Astrocyte (in vitro differentiated cells and primary cell): ENCODE measurements around the gene NF2. TPM values are rescaled to one million over a fixed set of nuclear protein-coding genes. Genes with fewer than 3 reads are reported as not detected.

Source experiments
- DNase-seq: peaks from one replicate; pipeline ENCODE4 v3.0.0-alpha.2; 2010; ENCODE audit warnings: low read depth
- FAIRE-seq: peaks from 2 replicates; lab custom pipeline; 2011; peaks lifted over from hg19 to GRCh38; lab: Jason Lieb, UNC
- H2AFZ ChIP-seq: 2 replicates; pipeline ENCODE4 v1.6.0; 2012; ENCODE audit warnings: low read depth, low read length, inconsistent platforms
- H3K27ac ChIP-seq: 2 replicates; pipeline ENCODE4 v1.5.1; 2011; ENCODE audit warnings: low read depth, low read length, inconsistent platforms
- H3K27me3 ChIP-seq: 2 replicates; pipeline ENCODE4 v1.6.0; 2011; ENCODE audit warnings: low read length, inconsistent platforms; ENCODE audit not compliant: insufficient read depth
- H3K36me3 ChIP-seq: 2 replicates; pipeline ENCODE4 v1.5.1; 2011; ENCODE audit warnings: low read length, inconsistent platforms; ENCODE audit not compliant: insufficient read depth
- H3K4me1 ChIP-seq: 2 replicates; pipeline ENCODE4 v1.5.1; 2011; ENCODE audit warnings: low read length, inconsistent platforms; ENCODE audit not compliant: insufficient read depth
- H3K4me2 ChIP-seq: 2 replicates; pipeline ENCODE4 v1.6.0; 2012; ENCODE audit warnings: low read length, inconsistent platforms
- H3K4me3 ChIP-seq: 2 replicates; pipeline ENCODE4 v1.5.1; 2011; ENCODE audit warnings: low read depth, mild to moderate bottlenecking, low read length, inconsistent platforms; ENCODE audit not compliant: insufficient read depth
- H3K79me2 ChIP-seq: 2 replicates; pipeline ENCODE4 v1.6.0; 2012; ENCODE audit warnings: mild to moderate bottlenecking, low read length, inconsistent platforms; ENCODE audit not compliant: insufficient read depth
- H3K9ac ChIP-seq: 2 replicates; pipeline ENCODE4 v1.6.0; 2012; ENCODE audit warnings: mild to moderate bottlenecking, low read length, inconsistent platforms
- H3K9me3 ChIP-seq: 2 replicates; pipeline ENCODE4 v1.5.1; 2012; ENCODE audit warnings: low read depth, mild to moderate bottlenecking, low read length, inconsistent platforms; ENCODE audit not compliant: insufficient read depth
- H4K20me1 ChIP-seq: 2 replicates; pipeline ENCODE4 v1.6.0; 2012; ENCODE audit warnings: low read length, inconsistent platforms; ENCODE audit not compliant: insufficient read depth
- H3K27ac Mint-ChIP-seq: one replicate; pipeline ENCODE4 v1.8.0; 2021; ENCODE audit warnings: mild to moderate bottlenecking, mixed read lengths; ENCODE audit not compliant: unreplicated experiment
- H3K27me3 Mint-ChIP-seq: one replicate; pipeline ENCODE4 v1.8.0; 2021; ENCODE audit warnings: low read depth, mixed read lengths; ENCODE audit not compliant: unreplicated experiment
- H3K36me3 Mint-ChIP-seq: one replicate; pipeline ENCODE4 v1.8.0; 2021; ENCODE audit warnings: low read depth, mixed read lengths; ENCODE audit not compliant: unreplicated experiment
- H3K4me1 Mint-ChIP-seq: one replicate; pipeline ENCODE4 v1.8.0; 2021; ENCODE audit warnings: low read depth, mixed read lengths; ENCODE audit not compliant: unreplicated experiment
- H3K4me3 Mint-ChIP-seq: one replicate; pipeline ENCODE4 v1.8.0; 2021; ENCODE audit warnings: mild to moderate bottlenecking, moderate library complexity, mixed read lengths; ENCODE audit not compliant: unreplicated experiment
- H3K9me3 Mint-ChIP-seq: one replicate; pipeline ENCODE4 v1.8.0; 2021; ENCODE audit warnings: mild to moderate bottlenecking, mixed read lengths; ENCODE audit not compliant: unreplicated experiment
- EZH2 ChIP-seq: IDR thresholded peaks from 2 replicates; pipeline ENCODE4 v1.6.1; 2012; ENCODE audit warnings: mild to moderate bottlenecking, low read length, inconsistent platforms; ENCODE audit not compliant: insufficient read depth
- total RNA-seq: library from RNA; stranded (reverse); gene quantifications from 2 replicates; pipeline ENCODE4 v1.2.1, GENCODE V29; 2021
- TF ChIP-seq, protein P1 (sequence below): IDR thresholded peaks from 2 replicates; pipeline ENCODE4 v1.5.1; 2011; ENCODE audit warnings: low read depth, mild to moderate bottlenecking, inconsistent platforms, low read length, moderate library complexity; ENCODE audit not compliant: insufficient read depth

The NF2 gene
- total RNA-seq, 1 donor from 2014 or later, result 93.4 TPM

DNA sequence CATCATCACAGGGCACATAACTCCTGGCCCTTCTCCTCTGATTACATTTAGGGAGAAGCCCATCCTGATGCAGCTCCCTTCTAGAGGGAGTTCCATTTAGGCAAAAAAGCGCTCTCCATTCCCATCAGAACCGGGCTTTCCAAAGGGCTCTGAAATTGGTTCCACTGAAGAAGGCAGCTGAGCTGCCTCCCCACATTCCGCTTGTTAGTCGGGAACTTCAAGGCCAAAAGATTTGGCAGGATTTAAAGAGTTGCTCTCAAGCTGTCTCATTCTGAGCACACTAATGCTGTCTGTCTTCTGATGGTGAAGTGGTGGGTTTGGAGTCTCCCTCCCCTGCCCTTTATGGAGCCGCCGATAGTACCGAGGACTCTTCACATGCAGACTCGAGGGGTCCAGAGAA is 89.7 kb downstream of the NF2 start:
- no peaks in the 10 kb centered on the region for H3K9me3 ChIP-seq
- no peaks in the 10 kb centered on the region for H3K27me3 Mint-ChIP-seq
- no peaks in the 10 kb centered on the region for H3K27me3 ChIP-seq
- peaks cover 6% of the 10 kb centered on the region for H3K79me2 ChIP-seq
- peaks cover 24% of the 10 kb centered on the region for H3K36me3 Mint-ChIP-seq
- no peak overlapping the region for H3K4me3 Mint-ChIP-seq
- peaks cover 8% of the 10 kb centered on the region for H3K36me3 ChIP-seq
- H3K9ac ChIP-seq, result no peak overlapping the region
- peaks cover 19% of the 10 kb centered on the region for H3K4me1 Mint-ChIP-seq
- no peak for TF ChIP-seq EZH2
- TF ChIP-seq, protein P1, sequence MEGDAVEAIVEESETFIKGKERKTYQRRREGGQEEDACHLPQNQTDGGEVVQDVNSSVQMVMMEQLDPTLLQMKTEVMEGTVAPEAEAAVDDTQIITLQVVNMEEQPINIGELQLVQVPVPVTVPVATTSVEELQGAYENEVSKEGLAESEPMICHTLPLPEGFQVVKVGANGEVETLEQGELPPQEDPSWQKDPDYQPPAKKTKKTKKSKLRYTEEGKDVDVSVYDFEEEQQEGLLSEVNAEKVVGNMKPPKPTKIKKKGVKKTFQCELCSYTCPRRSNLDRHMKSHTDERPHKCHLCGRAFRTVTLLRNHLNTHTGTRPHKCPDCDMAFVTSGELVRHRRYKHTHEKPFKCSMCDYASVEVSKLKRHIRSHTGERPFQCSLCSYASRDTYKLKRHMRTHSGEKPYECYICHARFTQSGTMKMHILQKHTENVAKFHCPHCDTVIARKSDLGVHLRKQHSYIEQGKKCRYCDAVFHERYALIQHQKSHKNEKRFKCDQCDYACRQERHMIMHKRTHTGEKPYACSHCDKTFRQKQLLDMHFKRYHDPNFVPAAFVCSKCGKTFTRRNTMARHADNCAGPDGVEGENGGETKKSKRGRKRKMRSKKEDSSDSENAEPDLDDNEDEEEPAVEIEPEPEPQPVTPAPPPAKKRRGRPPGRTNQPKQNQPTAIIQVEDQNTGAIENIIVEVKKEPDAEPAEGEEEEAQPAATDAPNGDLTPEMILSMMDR, result no peak
- FAIRE-seq (no peak), DNase-seq (no peak)
- H3K9me3 Mint-ChIP-seq, result no peaks in the 10 kb centered on the region
- H3K4me3 ChIP-seq, result no peak overlapping the region
- H2AFZ ChIP-seq, result no peak overlapping the region
- no peak overlapping the region for H3K27ac ChIP-seq
- no peak overlapping the region for H3K27ac Mint-ChIP-seq
- peaks cover 60% of the 10 kb centered on the region for H4K20me1 ChIP-seq
- H3K4me1 ChIP-seq, result peaks cover 9% of the 10 kb centered on the region
- no peak overlapping the region for H3K4me2 ChIP-seq

- FAIRE-seq (no peak), DNase-seq (no peak)
- Histone ChIP-seq H3K9me3 (no peaks in the 10 kb centered on the region), H3K4me1 (peaks cover 9% of the 10 kb centered on the region), H3K4me3 (no peak overlapping the region), H3K27ac (no peak overlapping the region), H3K9ac (no peak overlapping the region), H2AFZ (no peak overlapping the region), H3K4me2 (no peak overlapping the region), H3K36me3 (peaks cover 8% of the 10 kb centered on the region), H3K27me3 (no peaks in the 10 kb centered on the region), H3K79me2 (peaks cover 6% of the 10 kb centered on the region), H4K20me1 (peaks cover 57% of the 10 kb centered on the region)
- no peak overlapping the region for H3K27ac Mint-ChIP-seq
- H3K27me3 Mint-ChIP-seq, result no peaks in the 10 kb centered on the region
- no peaks in the 10 kb centered on the region for H3K9me3 Mint-ChIP-seq
- H3K4me3 Mint-ChIP-seq, result no peak overlapping the region
- no peak for TF ChIP-seq EZH2
- TF ChIP-seq, protein P1, result no peak
- peaks cover 21% of the 10 kb centered on the region for H3K36me3 Mint-ChIP-seq
- H3K4me1 Mint-ChIP-seq, result peaks cover 19% of the 10 kb centered on the region
Observed at GRCh38 chr22:29693671-29694070, 90.2 kb downstream of the NF2 start.

DNA sequence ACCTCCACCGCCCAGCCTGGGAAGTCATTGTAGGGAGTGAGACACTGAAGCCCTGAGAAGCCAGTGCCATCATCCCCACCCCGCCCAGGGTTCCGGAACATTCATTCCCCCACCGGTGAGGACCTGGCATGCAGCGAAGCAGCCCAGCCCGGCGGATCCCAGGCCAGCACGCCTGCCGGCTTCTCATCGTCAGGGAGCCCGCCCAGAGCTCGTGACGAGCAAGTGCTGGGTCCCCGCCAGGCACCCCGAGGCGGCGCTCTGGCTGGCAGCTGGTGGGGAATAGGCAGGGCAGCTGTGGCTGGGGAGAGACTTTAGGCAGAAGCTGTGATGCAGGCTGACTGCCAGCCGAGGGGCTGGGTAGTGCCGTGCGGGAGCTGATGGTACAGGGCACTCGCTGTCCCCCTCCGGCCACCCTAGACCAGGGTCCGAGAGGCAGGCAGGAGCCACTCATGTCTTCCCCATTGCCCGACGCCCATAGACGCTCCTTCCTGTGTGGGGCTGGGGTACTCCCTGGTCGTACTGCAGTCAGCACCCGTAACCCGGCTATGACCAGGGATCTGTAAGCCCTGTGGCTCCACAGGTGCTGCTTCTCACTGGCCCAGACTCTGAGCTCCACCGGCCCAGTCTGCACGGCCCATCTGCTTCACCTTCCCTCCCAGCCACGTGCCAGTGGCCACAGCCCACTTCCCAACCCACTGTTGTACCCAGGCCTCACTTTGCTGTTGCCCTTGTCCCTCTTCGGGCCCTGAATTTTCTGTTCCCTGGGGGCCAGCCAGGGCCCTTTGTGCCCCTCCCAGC is 91.9 kb downstream of the NF2 start:
- FAIRE-seq (no peak), DNase-seq (no peak)
- H3K79me2 ChIP-seq, result peaks cover 6% of the 10 kb centered on the region
- peaks cover 8% of the 10 kb centered on the region for H3K4me1 ChIP-seq
- Mint-ChIP-seq H3K27me3 (no peaks in the 10 kb centered on the region), H3K4me1 (peaks cover 7% of the 10 kb centered on the region), H3K27ac (no peak overlapping the region), H3K9me3 (no peaks in the 10 kb centered on the region), H3K36me3 (peaks cover 18% of the 10 kb centered on the region), H3K4me3 (no peak overlapping the region)
- no peak overlapping the region for H3K4me3 ChIP-seq
- no peak overlapping the region for H3K9ac ChIP-seq
- no peaks in the 10 kb centered on the region for H3K27me3 ChIP-seq
- no peak overlapping the region for H2AFZ ChIP-seq
- no peaks in the 10 kb centered on the region for H3K9me3 ChIP-seq
- TF ChIP-seq EZH2, result no peak
- TF ChIP-seq, protein P1, result no peak
- H3K36me3 ChIP-seq, result peaks cover 8% of the 10 kb centered on the region
- H4K20me1 ChIP-seq, result peaks cover 50% of the 10 kb centered on the region
- no peak overlapping the region for H3K27ac ChIP-seq
- no peak overlapping the region for H3K4me2 ChIP-seq
